HCT116 (cell line): ENCODE data around the gene YKT6. TPM values are rescaled to one million over a fixed set of nuclear protein-coding genes. Genes with fewer than 3 reads are reported as not detected.

Source experiments
- total RNA-seq: library from RNA; stranded (reverse); gene quantifications from one replicate; pipeline ENCODE4 v1.2.1, GENCODE V29; 2021; ENCODE audit not compliant: unreplicated experiment

YKT6 gene
- total RNA-seq, 1 experiment from 2014 or later = 84.8 TPM

Other genes starting within 250 kb of the YKT6 start
- gene SPDYE1, start 203.1 kb upstream of the YKT6 start, total RNA-seq = not detected
- 39.4 TPM for gene DBNL, start 156.3 kb upstream of the YKT6 start, total RNA-seq
- gene PGAM2, start 135.4 kb upstream of the YKT6 start, total RNA-seq = 0.27 TPM
- gene POLM, start 118.4 kb upstream of the YKT6 start, total RNA-seq = 28.7 TPM
- 0.49 TPM for gene AEBP1, start 96.6 kb upstream of the YKT6 start, total RNA-seq
- 237 TPM for gene POLD2, start 77.4 kb upstream of the YKT6 start, total RNA-seq
- not detected for gene MYL7, start 59.6 kb upstream of the YKT6 start, total RNA-seq
- gene GCK, start 11.5 kb upstream of the YKT6 start, total RNA-seq = 0.34 TPM
- gene CAMK2B, start 124.6 kb downstream of the YKT6 start, total RNA-seq = 0.34 TPM